ENCODE results near the gene NUP98. TPM values are rescaled to one million over a fixed set of nuclear protein-coding genes. Genes with fewer than 3 reads are reported as not detected.

NUP98 gene
- polyA plus RNA-seq (2013, experiment 1 of 2): 72.3 TPM
- polyA plus RNA-seq (2013, experiment 2 of 2): 72.2 TPM

DNA sequence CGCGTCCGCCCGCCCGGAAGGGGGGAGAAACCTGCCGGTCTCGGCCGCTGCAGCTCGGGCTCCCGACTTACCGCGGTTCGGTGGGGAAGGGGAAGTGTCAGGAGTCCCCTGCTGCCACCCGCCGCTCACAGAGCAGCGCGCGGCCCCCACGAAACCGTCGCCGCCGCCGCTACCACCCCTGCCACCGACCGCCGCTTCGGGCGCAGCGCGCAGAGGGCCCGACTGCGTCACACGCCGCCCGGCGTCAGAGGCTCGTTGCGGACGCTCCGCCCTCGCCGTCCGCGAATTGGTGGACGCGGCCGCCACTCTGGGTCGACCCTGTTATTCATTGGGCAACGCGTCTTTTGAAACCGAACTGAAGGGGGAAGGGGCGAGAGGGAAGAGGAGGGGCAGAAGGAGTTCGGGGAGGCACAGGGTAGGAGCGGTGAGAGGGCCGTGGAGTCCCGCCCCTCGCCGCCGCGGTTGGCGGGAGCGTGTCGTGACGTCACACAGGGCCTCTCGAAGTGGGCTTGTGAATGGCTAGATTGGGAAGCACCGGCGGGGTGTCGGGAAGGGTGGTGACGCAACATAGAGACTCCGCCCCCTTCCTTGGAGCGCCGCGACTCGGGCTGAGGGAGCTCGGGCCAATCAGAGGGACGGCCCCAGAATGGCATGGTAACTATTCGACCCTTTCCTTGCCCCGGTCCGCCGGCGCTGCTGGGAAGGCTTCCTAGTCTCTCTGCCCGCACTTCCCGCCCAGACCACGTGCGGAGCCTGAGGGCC, at the start of gene NUP98:
TSS of gene NUP98 (minus strand) at position 226 of the 762 bp plus-strand sequence. CDS start 15,437 bp downstream, outside the sequence.
- peak within 1 kb of the TSS; percentile 33 for H4K5ac ChIP-seq (ENCODE audit: low read length)
- peak within 1 kb of the TSS; percentile 96 for H3K9ac ChIP-seq (ENCODE audit: low read length)
- no peak within 1 kb of the TSS for H2BK120ac ChIP-seq (ENCODE audit: low read depth, low read length)
- peak within 1 kb of the TSS; percentile 95 for H3K56ac ChIP-seq (ENCODE audit: low read length)
- H2AK5ac ChIP-seq (ENCODE audit: low read length): peak within 1 kb of the TSS; percentile 45
- WGBS (ENCODE audit: extremely low coverage, insufficient coverage, low lambda C conversion rate): no CpG with 5 or more reads among the region's 86 CpGs
- peaks cover 45% of the 10 kb centered on the region for H3K79me2 ChIP-seq (ENCODE audit: control insufficient read depth, insufficient read depth, low read length)
- H4K8ac ChIP-seq (ENCODE audit: low read depth, low read length): peak within 1 kb of the TSS; percentile 82
- no peak within 1 kb of the TSS for H3K23ac ChIP-seq (ENCODE audit: low read length)
- H2BK5ac ChIP-seq (ENCODE audit: low read length): peak within 1 kb of the TSS; percentile 20
- H3K18ac ChIP-seq (ENCODE audit: low read length): peak within 1 kb of the TSS; percentile 95
- peak; percentile 100 for DNase-seq
- peaks cover 5% of the 10 kb centered on the region for H3K4me1 ChIP-seq (ENCODE audit: control insufficient read depth, low read depth, low read length)
- H3K36me3 ChIP-seq (ENCODE audit: control insufficient read depth, insufficient read depth, low read length): no peaks in the 10 kb centered on the region
- H3K4me3 ChIP-seq (ENCODE audit: low read length): peak within 1 kb of the TSS; percentile 92
- no peak within 1 kb of the TSS for H2BK15ac ChIP-seq (replicated peaks; ENCODE audit: low read depth)
- H3K27me3 ChIP-seq (ENCODE audit: insufficient read depth, low read length, poor library complexity): no peaks in the 10 kb centered on the region
- peak within 1 kb of the TSS; percentile 74 for H3K4ac ChIP-seq (ENCODE audit: low read depth, low read length)
- peaks cover 2% of the 10 kb centered on the region for H3K79me1 ChIP-seq (ENCODE audit: low read length)
- peak within 1 kb of the TSS; percentile 93 for H3K4me2 ChIP-seq (ENCODE audit: low read length)
- H3K27ac ChIP-seq (ENCODE audit: low read depth, low read length): peak within 1 kb of the TSS; percentile 77

DNA sequence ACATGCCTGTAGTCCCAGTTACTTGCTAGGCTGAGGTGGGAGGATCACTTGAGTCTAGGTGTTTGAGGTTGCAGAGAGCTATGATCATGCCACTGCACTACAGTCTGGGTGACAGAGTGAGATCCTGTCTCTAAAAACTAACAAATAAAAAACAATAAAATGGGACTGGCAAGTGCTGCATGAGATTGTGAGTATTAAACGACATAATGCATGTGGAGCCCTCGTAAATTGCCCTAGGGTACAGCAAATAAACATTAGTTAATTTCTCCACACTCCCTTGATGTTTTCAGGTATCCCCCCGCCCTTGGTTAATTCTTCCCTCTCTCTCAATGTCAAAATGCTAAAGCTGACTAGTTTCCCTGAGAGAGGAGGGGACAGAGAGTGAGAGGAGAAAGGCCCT, 48.3 kb upstream of the NUP98 start:
- WGBS (ENCODE audit: extremely low coverage, insufficient coverage, low lambda C conversion rate): no CpG with 5 or more reads among the region's 3 CpGs
- Histone ChIP-seq H3K56ac (ENCODE audit: low read length) (no peak overlapping the region), H3K4me1 (ENCODE audit: control insufficient read depth, low read depth, low read length) (no peaks in the 10 kb centered on the region), H3K4me3 (ENCODE audit: low read length) (no peak overlapping the region), H3K79me2 (ENCODE audit: control insufficient read depth, insufficient read depth, low read length) (no peaks in the 10 kb centered on the region), H3K4me2 (ENCODE audit: low read length) (no peak overlapping the region), H3K79me1 (ENCODE audit: low read length) (no peaks in the 10 kb centered on the region), H3K27me3 (ENCODE audit: insufficient read depth, low read length, poor library complexity) (no peaks in the 10 kb centered on the region), H3K36me3 (ENCODE audit: control insufficient read depth, insufficient read depth, low read length) (no peaks in the 10 kb centered on the region), H3K27ac (ENCODE audit: low read depth, low read length) (no peak overlapping the region), H3K23ac (ENCODE audit: low read length) (no peak overlapping the region), H2AK5ac (ENCODE audit: low read length) (no peak overlapping the region), H4K5ac (ENCODE audit: low read length) (no peak overlapping the region), H2BK15ac (replicated peaks; ENCODE audit: low read depth) (no peak overlapping the region), H3K4ac (ENCODE audit: low read depth, low read length) (no peak overlapping the region), H2BK120ac (ENCODE audit: low read depth, low read length) (no peak overlapping the region), H3K9ac (ENCODE audit: low read length) (no peak overlapping the region), H2BK5ac (ENCODE audit: low read length) (no peak overlapping the region), H4K8ac (ENCODE audit: low read depth, low read length) (no peak overlapping the region), H3K18ac (ENCODE audit: low read length) (no peak overlapping the region)
- no peak for DNase-seq

DNA sequence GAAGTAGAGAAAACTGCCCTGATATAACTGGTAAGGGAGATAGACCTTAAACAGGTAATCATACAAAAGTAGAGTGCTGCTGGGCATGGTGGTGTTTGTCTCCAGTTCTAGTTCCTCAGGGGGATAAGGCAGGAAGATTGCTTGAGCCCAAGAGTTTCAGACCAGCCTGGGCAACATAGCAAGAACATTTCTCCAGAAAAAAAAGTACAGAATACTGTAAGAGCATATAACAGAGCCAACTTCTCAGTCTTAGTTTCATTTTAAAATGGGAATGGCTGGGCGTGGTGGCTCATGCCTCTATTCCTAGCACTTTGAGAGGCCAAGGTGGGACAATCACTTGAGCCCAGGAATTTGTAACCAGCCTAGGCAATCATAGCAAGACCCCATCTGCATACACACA, 47.9 kb upstream of the NUP98 start:
- H3K36me3 ChIP-seq (ENCODE audit: control insufficient read depth, insufficient read depth, low read length): no peaks in the 10 kb centered on the region
- no peak overlapping the region for H3K56ac ChIP-seq (ENCODE audit: low read length)
- no peak overlapping the region for H3K27ac ChIP-seq (ENCODE audit: low read depth, low read length)
- no peak overlapping the region for H3K4ac ChIP-seq (ENCODE audit: low read depth, low read length)
- H3K4me3 ChIP-seq (ENCODE audit: low read length): no peak overlapping the region
- H4K8ac ChIP-seq (ENCODE audit: low read depth, low read length): no peak overlapping the region
- DNase-seq: no peak
- no peak overlapping the region for H3K23ac ChIP-seq (ENCODE audit: low read length)
- no peaks in the 10 kb centered on the region for H3K4me1 ChIP-seq (ENCODE audit: control insufficient read depth, low read depth, low read length)
- H2BK15ac ChIP-seq (replicated peaks; ENCODE audit: low read depth): no peak overlapping the region
- no peak overlapping the region for H2BK5ac ChIP-seq (ENCODE audit: low read length)
- no peaks in the 10 kb centered on the region for H3K79me1 ChIP-seq (ENCODE audit: low read length)
- H2BK120ac ChIP-seq (ENCODE audit: low read depth, low read length): no peak overlapping the region
- no peak overlapping the region for H3K4me2 ChIP-seq (ENCODE audit: low read length)
- H3K27me3 ChIP-seq (ENCODE audit: insufficient read depth, low read length, poor library complexity): no peaks in the 10 kb centered on the region
- no peak overlapping the region for H4K5ac ChIP-seq (ENCODE audit: low read length)
- WGBS (ENCODE audit: extremely low coverage, insufficient coverage, low lambda C conversion rate): no CpG with 5 or more reads among the region's 1 CpG
- no peak overlapping the region for H2AK5ac ChIP-seq (ENCODE audit: low read length)
- no peak overlapping the region for H3K9ac ChIP-seq (ENCODE audit: low read length)
- H3K79me2 ChIP-seq (ENCODE audit: control insufficient read depth, insufficient read depth, low read length): no peaks in the 10 kb centered on the region
- no peak overlapping the region for H3K18ac ChIP-seq (ENCODE audit: low read length)

DNA sequence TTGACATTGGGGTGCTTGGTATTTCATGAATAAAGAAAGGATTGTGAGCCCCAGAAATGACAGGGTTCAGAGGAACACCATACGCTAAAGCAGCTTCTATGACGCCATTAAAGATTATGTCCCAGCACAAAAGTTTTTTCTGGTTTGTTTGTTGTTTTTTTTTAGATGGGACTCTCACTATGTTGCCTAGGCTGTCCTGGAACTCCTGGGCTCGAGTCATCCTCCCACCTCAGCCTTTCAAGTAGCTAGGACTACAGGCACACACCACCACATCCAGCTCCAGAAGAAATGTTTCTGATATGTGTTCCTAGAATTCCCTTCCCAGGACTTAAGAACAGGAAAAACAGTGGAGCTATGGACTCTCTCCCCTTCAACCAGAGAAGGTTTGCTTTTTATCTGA, 46.0 kb upstream of the NUP98 start:
- Histone ChIP-seq H3K4me2 (ENCODE audit: low read length) (no peak overlapping the region), H3K4me1 (ENCODE audit: control insufficient read depth, low read depth, low read length) (peaks cover 5% of the 10 kb centered on the region), H3K79me1 (ENCODE audit: low read length) (peaks cover 16% of the 10 kb centered on the region), H3K79me2 (ENCODE audit: control insufficient read depth, insufficient read depth, low read length) (peaks cover 17% of the 10 kb centered on the region), H3K56ac (ENCODE audit: low read length) (no peak overlapping the region), H3K18ac (ENCODE audit: low read length) (no peak overlapping the region), H2BK15ac (replicated peaks; ENCODE audit: low read depth) (no peak overlapping the region), H3K27ac (ENCODE audit: low read depth, low read length) (no peak overlapping the region), H3K23ac (ENCODE audit: low read length) (no peak overlapping the region), H3K9ac (ENCODE audit: low read length) (no peak overlapping the region), H4K8ac (ENCODE audit: low read depth, low read length) (no peak overlapping the region), H2BK120ac (ENCODE audit: low read depth, low read length) (no peak overlapping the region), H3K4me3 (ENCODE audit: low read length) (no peak overlapping the region), H2BK5ac (ENCODE audit: low read length) (no peak overlapping the region), H3K4ac (ENCODE audit: low read depth, low read length) (no peak overlapping the region), H3K36me3 (ENCODE audit: control insufficient read depth, insufficient read depth, low read length) (no peaks in the 10 kb centered on the region), H4K5ac (ENCODE audit: low read length) (no peak overlapping the region), H3K27me3 (ENCODE audit: insufficient read depth, low read length, poor library complexity) (no peaks in the 10 kb centered on the region), H2AK5ac (ENCODE audit: low read length) (no peak overlapping the region)
- WGBS (ENCODE audit: extremely low coverage, insufficient coverage, low lambda C conversion rate): no CpG with 5 or more reads among the region's 3 CpGs
- DNase-seq: no peak

DNA sequence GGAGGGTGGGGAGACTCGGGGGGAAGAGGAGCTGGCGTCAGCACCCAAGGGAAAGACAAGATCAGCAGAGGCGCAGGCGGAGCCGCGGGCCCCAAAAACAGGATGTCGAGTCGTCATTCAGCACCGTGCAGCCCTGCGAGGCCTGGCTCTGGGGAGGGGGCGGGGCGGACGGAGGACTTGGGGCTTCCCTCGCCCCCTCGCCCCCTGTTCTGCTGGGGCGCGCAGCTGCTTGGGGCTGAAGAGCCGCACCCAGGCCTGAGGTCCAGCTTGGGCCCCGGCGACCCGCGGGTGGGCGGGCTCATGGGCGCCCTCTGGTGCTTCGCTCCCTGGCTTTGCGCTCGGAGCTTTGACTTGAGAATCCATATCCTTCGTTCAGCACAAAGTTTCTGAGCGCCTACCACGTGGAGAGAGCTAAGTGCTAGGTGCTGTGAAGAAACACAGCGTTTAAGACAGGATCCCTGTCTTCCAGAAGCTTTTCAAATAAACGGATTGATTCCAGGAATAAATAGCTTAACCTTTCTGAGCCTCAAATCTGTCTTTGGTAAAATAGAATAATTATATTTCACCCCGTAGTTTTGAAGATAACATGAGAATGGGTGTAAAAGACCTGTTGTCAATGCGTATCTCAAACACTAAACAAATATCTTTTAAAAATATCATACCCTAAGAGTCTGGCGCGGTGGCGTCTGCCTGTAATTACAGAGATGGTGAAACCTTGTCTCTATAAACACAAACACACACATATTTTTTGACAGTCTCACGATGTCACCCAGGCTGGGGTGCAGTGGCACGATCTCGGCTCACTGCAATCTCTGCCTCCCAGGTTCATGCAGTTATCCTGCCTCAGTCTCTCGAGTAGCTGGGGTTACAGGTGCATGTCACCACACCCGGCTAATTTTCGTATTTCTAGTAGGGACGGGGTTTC, 44.3 kb upstream of the NUP98 start:
- no peak overlapping the region for H4K5ac ChIP-seq (ENCODE audit: low read length)
- H3K36me3 ChIP-seq (ENCODE audit: control insufficient read depth, insufficient read depth, low read length): no peaks in the 10 kb centered on the region
- H3K23ac ChIP-seq (ENCODE audit: low read length): no peak overlapping the region
- H3K79me2 ChIP-seq (ENCODE audit: control insufficient read depth, insufficient read depth, low read length): peaks cover 30% of the 10 kb centered on the region
- H3K79me1 ChIP-seq (ENCODE audit: low read length): peaks cover 30% of the 10 kb centered on the region
- H3K4me2 ChIP-seq (ENCODE audit: low read length): peak overlapping the region; percentile 16
- H2BK15ac ChIP-seq (replicated peaks; ENCODE audit: low read depth): no peak overlapping the region
- DNase-seq: peak; percentile 88
- H3K9ac ChIP-seq (ENCODE audit: low read length): peak overlapping the region; percentile 68
- H3K56ac ChIP-seq (ENCODE audit: low read length): peak overlapping the region; percentile 90
- H3K27me3 ChIP-seq (ENCODE audit: insufficient read depth, low read length, poor library complexity): no peaks in the 10 kb centered on the region
- no peak overlapping the region for H2AK5ac ChIP-seq (ENCODE audit: low read length)
- H3K18ac ChIP-seq (ENCODE audit: low read length): peak overlapping the region; percentile 97
- H3K4me3 ChIP-seq (ENCODE audit: low read length): peak overlapping the region; percentile 8
- H2BK120ac ChIP-seq (ENCODE audit: low read depth, low read length): peak overlapping the region; percentile 69
- H4K8ac ChIP-seq (ENCODE audit: low read depth, low read length): peak overlapping the region; percentile 92
- peaks cover 17% of the 10 kb centered on the region for H3K4me1 ChIP-seq (ENCODE audit: control insufficient read depth, low read depth, low read length)
- H2BK5ac ChIP-seq (ENCODE audit: low read length): peak overlapping the region; percentile 5
- WGBS (ENCODE audit: extremely low coverage, insufficient coverage, low lambda C conversion rate): no CpG with 5 or more reads among the region's 44 CpGs
- peak overlapping the region; percentile 99 for H3K4ac ChIP-seq (ENCODE audit: low read depth, low read length)
- H3K27ac ChIP-seq (ENCODE audit: low read depth, low read length): peak overlapping the region; percentile 55
